CD4-positive, alpha-beta T cell (primary cell): ENCODE results near the gene DDX11. TPM values are rescaled to one million over a fixed set of nuclear protein-coding genes. Genes with fewer than 3 reads are reported as not detected.
"Not testable (repeated sequence)": the region's sequence is repeated elsewhere in the genome, so short reads cannot be mapped to it uniquely, and the experiment has no call there.

Source experiments
- ATAC-seq: fragments of 200-7000 bp; cut with Tn5 transposase; one replicate; pipeline ENCODE4 v1.10.0; 2022; ENCODE audit warnings: mild to moderate bottlenecking; ENCODE audit not compliant: poor library complexity
- CTCF ChIA-PET: fragments of 350-600 bp; sonication (Branson Sonifier 250); formaldehyde crosslinking; loops from one replicate; lab custom pipeline; 2021; ENCODE audit warnings: antibody characterized with exemption, inconsistent platforms; lab: Charles Lee
- POLR2A ChIA-PET: fragments of 350-600 bp; sonication (Branson Sonifier 250); formaldehyde crosslinking; loops from one replicate; lab custom pipeline; 2021; ENCODE audit warnings: antibody characterized with exemption, inconsistent platforms; lab: Charles Lee
- DNase-seq, 14 experiments: peaks; one replicate each; pipeline ENCODE4 v3.0.0-alpha.2; 2013 to 2020; ENCODE audit warnings: mixed read lengths in 2 of 14
- H3K27ac ChIP-seq, 2 donors: one replicate each; pipeline versions ENCODE4 v1.5.1 to v1.7.0; 2013; ENCODE audit warnings: low read length in 2 of 2, low read depth in 1 of 2, mild to moderate bottlenecking in 1 of 2
- H3K27me3 ChIP-seq, 2 experiments: 1 replicate in 1 of 2; 2 replicates in 1 of 2; pipeline versions ENCODE4 v1.6.1 to v1.7.0; 2013; ENCODE audit warnings: low read length in 2 of 2, control low read depth in 1 of 2, mild to moderate bottlenecking in 1 of 2, moderate library complexity in 1 of 2; ENCODE audit not compliant: insufficient read depth in 2 of 2, control insufficient read depth in 1 of 2
- H3K36me3 ChIP-seq: one replicate; pipeline ENCODE4 v1.6.1; 2013; ENCODE audit warnings: low read length, control low read depth; ENCODE audit not compliant: insufficient read depth
- H3K4me1 ChIP-seq: one replicate; pipeline ENCODE4 v1.6.1; 2013; ENCODE audit warnings: low read length, control low read depth; ENCODE audit not compliant: insufficient read depth
- H3K4me3 ChIP-seq: one replicate; pipeline ENCODE4 v1.5.1; 2013; ENCODE audit warnings: mild to moderate bottlenecking, low read length, moderate library complexity
- H3K9me3 ChIP-seq, 2 experiments: 1 replicate in 1 of 2; 2 replicates in 1 of 2; pipeline versions ENCODE4 v1.6.1 to v1.7.0; 2013; ENCODE audit warnings: low read length in 2 of 2, mild to moderate bottlenecking in 2 of 2, control low read depth in 1 of 2, moderate library complexity in 1 of 2; ENCODE audit not compliant: control insufficient read depth in 1 of 2, insufficient read depth in 1 of 2
- H3K27ac Mint-ChIP-seq: one replicate; pipeline ENCODE4 v1.8.0; 2020; ENCODE audit warnings: mixed read lengths
- H3K27me3 Mint-ChIP-seq: one replicate; pipeline ENCODE4 v1.8.0; 2021; ENCODE audit warnings: mixed read lengths
- H3K36me3 Mint-ChIP-seq: one replicate; pipeline ENCODE4 v1.8.0; 2021; ENCODE audit warnings: low read depth, mixed read lengths
- H3K4me1 Mint-ChIP-seq: one replicate; pipeline ENCODE4 v1.8.0; 2021; ENCODE audit warnings: low read depth, mixed read lengths
- H3K4me3 Mint-ChIP-seq: one replicate; pipeline ENCODE4 v1.8.0; 2020; ENCODE audit warnings: mild to moderate bottlenecking, mixed read lengths
- H3K9me3 Mint-ChIP-seq: one replicate; pipeline ENCODE4 v1.8.0; 2020; ENCODE audit warnings: mixed read lengths
- CTCF ChIP-seq: fragments of 200-600 bp; IDR thresholded peaks from one replicate; pipeline ENCODE4 v1.8.0; 2022; ENCODE audit warnings: antibody characterized with exemption, mild to moderate bottlenecking
- intact Hi-C, 2 experiments: fragments of 100-400 bp; cut with DNase I in 1 of 2; cut with micrococcal nuclease in 1 of 2; formaldehyde crosslinking; loops; one replicate each; pipeline versions ENCODE4 v1.15.1 to v1.9.0; 2023 to 2025; cut with DNase I, micrococcal nuclease
- total RNA-seq, 174 experiments: library from RNA in 2 of 174; stranded (reverse) in 2 of 174; gene quantifications; one replicate each; pipeline ENCODE4 v1.2.3 and lab custom pipeline; 2021 to 2026

DDX11 gene
- total RNA-seq, 2 experiments from 2014 or later = 61.9 to 63.8 TPM

GRCh38 chr12:31116846-31117202, 43.2 kb downstream of the DDX11 start:
- Mint-ChIP-seq H3K4me3 (peak overlapping the region; percentile 88), H3K27me3 (peaks cover 33% of the 10 kb centered on the region), H3K4me1 (peaks cover 16% of the 10 kb centered on the region)
- H3K9me3 Mint-ChIP-seq, POLR2A ChIA-PET, H3K27ac ChIP-seq, H3K36me3 ChIP-seq, H3K36me3 Mint-ChIP-seq, H3K27ac Mint-ChIP-seq, DNase-seq, ATAC-seq: not testable (repeated sequence)
- CTCF ChIA-PET = interaction anchor here (1.0 kb wide), 1 partner anchor 155 kb away, joined by 4 read pairs; no protein-coding TSS in a partner anchor
- Histone ChIP-seq H3K9me3 (peaks cover 0 to 38% of the 10 kb centered on the region in 2 experiments), H3K27me3 (peaks cover 11 to 16% of the 10 kb centered on the region in 2 experiments), H3K4me3 (peak overlapping the region; percentile 57), H3K4me1 (peaks cover 33% of the 10 kb centered on the region)
- intact Hi-C loops = loop anchor here in 1 of 2 experiments (1.0 to 10.0 kb wide), 2 partner anchors 121 to 158 kb away; no protein-coding TSS in a partner anchor

GRCh38 chr12:31117203-31118011, 43.7 kb downstream of the DDX11 start:
- no peaks in the 10 kb centered on the region for H3K36me3 Mint-ChIP-seq
- intact Hi-C loops = loop anchor here in 1 of 2 experiments (1.0 to 10.0 kb wide), 2 partner anchors 121 to 157 kb away; no protein-coding TSS in a partner anchor
- DNase-seq = peak; percentile 31 to 78 (median 54)

GRCh38 chr12:31118347-31119191, 44.9 kb downstream of the DDX11 start:
- peaks cover 0 to 44% of the 10 kb centered on the region in 2 experiments for H3K9me3 ChIP-seq
- peak overlapping the region; percentile 84 for H3K4me3 Mint-ChIP-seq
- peak overlapping the region; percentile 57 for H3K4me3 ChIP-seq
- DNase-seq (peak in 9 of 14 experiments; percentile 11 to 62 (median 26)), ATAC-seq (peak; percentile 68)
- H3K4me1 Mint-ChIP-seq = peaks cover 16% of the 10 kb centered on the region
- H3K27ac Mint-ChIP-seq = no peak overlapping the region
- H3K36me3 ChIP-seq = no peaks in the 10 kb centered on the region
- H3K4me1 ChIP-seq = peaks cover 33% of the 10 kb centered on the region
- no peak overlapping the region for H3K27ac ChIP-seq
- TF ChIP-seq CTCF = no peak
- CTCF ChIA-PET = no interaction called here
- no peaks in the 10 kb centered on the region for H3K9me3 Mint-ChIP-seq
- H3K27me3 ChIP-seq = peaks cover 11 to 16% of the 10 kb centered on the region in 2 experiments
- POLR2A ChIA-PET = no interaction called here
- H3K27me3 Mint-ChIP-seq = peaks cover 34% of the 10 kb centered on the region
- no peaks in the 10 kb centered on the region for H3K36me3 Mint-ChIP-seq
- intact Hi-C loops = loop anchor here in 1 of 2 experiments (10.0 kb wide), 1 partner anchor 156 kb away; no protein-coding TSS in a partner anchor

More at GRCh38 chr12:31117203-31118011, 43.7 kb downstream of the DDX11 start:
- Mint-ChIP-seq H3K27ac (no peak overlapping the region), H3K27me3 (peaks cover 33% of the 10 kb centered on the region), H3K4me3 (peak overlapping the region; percentile 88), H3K9me3 (no peaks in the 10 kb centered on the region), H3K4me1 (peaks cover 16% of the 10 kb centered on the region)
- peak; percentile 65 for TF ChIP-seq CTCF
- H3K4me1 ChIP-seq = peaks cover 33% of the 10 kb centered on the region
- H3K9me3 ChIP-seq = peaks cover 0 to 38% of the 10 kb centered on the region in 2 experiments
- POLR2A ChIA-PET = no interaction called here
- CTCF ChIA-PET = interaction anchor here (0.6 to 1.0 kb wide), 3 partner anchors 25 to 154 kb away, joined by 3 to 4 read pairs (median 3); no protein-coding TSS in a partner anchor
- peak overlapping the region; percentile 57 for H3K4me3 ChIP-seq
- H3K27me3 ChIP-seq = peaks cover 11 to 16% of the 10 kb centered on the region in 2 experiments
- ATAC-seq = peak; percentile 81
- H3K36me3 ChIP-seq = no peaks in the 10 kb centered on the region
- no peak overlapping the region for H3K27ac ChIP-seq
